WERI-Rb-1 (cell line): ENCODE data around the gene RAB19.

Source experiments
- DNase-seq: peaks from one replicate; pipeline ENCODE4 v3.0.0-alpha.2; 2020
- H3K27ac ChIP-seq: fragments of 250-450 bp; sonication (Bioruptor Pico); 2 replicates; pipeline ENCODE4 v1.5.1; 2020; ENCODE audit warnings: mild to moderate bottlenecking, moderate library complexity
- H3K27me3 ChIP-seq: fragments of 250-450 bp; sonication (Bioruptor Pico); 2 replicates; pipeline ENCODE4 v1.5.1; 2021; ENCODE audit warnings: mild to moderate bottlenecking, low read depth, moderate library complexity; ENCODE audit not compliant: insufficient read depth, severe bottlenecking
- H3K36me3 ChIP-seq: fragments of 250-450 bp; sonication (Bioruptor Pico); 2 replicates; pipeline ENCODE4 v1.5.1; 2020; ENCODE audit warnings: mild to moderate bottlenecking, moderate library complexity
- H3K4me3 ChIP-seq: 2 replicates; pipeline ENCODE4 v1.5.1; 2011; ENCODE audit warnings: low read depth, mild to moderate bottlenecking, control low read depth, low read length
- H3K9me3 ChIP-seq: fragments of 250-450 bp; sonication (Bioruptor Pico); 2 replicates; pipeline ENCODE4 v1.5.1; 2021; ENCODE audit warnings: mild to moderate bottlenecking, moderate library complexity; ENCODE audit not compliant: severe bottlenecking
- TF ChIP-seq, protein P1 (sequence below): IDR thresholded peaks from 2 replicates; pipeline ENCODE4 v1.5.1; 2011; ENCODE audit warnings: low read depth, mild to moderate bottlenecking, control low read depth, inconsistent platforms, low read length

The RAB19 gene

DNA sequence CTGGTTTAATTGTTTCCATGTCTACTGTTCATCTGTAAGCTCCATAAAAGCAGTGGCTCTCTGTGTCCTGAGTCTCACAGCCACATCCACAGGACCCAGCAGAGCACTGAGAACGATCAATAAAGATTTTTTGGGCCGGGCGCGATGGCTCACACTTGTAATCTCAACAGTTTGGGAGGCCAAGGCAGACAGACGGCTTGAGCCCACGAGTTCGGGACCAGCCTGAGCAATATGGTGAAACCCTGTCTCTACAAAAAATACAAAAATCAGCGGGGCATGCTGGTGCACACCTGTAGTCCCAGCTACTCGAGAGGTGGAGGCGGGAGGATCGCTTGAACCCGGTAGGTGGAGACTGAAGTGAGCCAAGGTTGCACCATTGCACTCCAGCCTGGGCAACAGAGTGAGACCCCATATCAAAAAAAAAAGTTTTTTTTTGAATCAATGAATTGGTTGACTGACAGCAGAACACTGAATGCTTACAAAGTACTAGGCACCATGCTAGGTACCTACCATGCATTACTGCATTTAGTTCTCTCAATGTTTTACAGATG is 10.0 kb upstream of the RAB19 start:
- H3K9me3 ChIP-seq: no peaks in the 10 kb centered on the region
- H3K27me3 ChIP-seq: no peaks in the 10 kb centered on the region
- no peak overlapping the region for H3K4me3 ChIP-seq
- H3K27ac ChIP-seq: no peak overlapping the region
- peaks cover 3% of the 10 kb centered on the region; the same call in 1 of the 2 replicates for H3K36me3 ChIP-seq
- DNase-seq: no peak
- TF ChIP-seq, protein P1, sequence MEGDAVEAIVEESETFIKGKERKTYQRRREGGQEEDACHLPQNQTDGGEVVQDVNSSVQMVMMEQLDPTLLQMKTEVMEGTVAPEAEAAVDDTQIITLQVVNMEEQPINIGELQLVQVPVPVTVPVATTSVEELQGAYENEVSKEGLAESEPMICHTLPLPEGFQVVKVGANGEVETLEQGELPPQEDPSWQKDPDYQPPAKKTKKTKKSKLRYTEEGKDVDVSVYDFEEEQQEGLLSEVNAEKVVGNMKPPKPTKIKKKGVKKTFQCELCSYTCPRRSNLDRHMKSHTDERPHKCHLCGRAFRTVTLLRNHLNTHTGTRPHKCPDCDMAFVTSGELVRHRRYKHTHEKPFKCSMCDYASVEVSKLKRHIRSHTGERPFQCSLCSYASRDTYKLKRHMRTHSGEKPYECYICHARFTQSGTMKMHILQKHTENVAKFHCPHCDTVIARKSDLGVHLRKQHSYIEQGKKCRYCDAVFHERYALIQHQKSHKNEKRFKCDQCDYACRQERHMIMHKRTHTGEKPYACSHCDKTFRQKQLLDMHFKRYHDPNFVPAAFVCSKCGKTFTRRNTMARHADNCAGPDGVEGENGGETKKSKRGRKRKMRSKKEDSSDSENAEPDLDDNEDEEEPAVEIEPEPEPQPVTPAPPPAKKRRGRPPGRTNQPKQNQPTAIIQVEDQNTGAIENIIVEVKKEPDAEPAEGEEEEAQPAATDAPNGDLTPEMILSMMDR: no peak

DNA sequence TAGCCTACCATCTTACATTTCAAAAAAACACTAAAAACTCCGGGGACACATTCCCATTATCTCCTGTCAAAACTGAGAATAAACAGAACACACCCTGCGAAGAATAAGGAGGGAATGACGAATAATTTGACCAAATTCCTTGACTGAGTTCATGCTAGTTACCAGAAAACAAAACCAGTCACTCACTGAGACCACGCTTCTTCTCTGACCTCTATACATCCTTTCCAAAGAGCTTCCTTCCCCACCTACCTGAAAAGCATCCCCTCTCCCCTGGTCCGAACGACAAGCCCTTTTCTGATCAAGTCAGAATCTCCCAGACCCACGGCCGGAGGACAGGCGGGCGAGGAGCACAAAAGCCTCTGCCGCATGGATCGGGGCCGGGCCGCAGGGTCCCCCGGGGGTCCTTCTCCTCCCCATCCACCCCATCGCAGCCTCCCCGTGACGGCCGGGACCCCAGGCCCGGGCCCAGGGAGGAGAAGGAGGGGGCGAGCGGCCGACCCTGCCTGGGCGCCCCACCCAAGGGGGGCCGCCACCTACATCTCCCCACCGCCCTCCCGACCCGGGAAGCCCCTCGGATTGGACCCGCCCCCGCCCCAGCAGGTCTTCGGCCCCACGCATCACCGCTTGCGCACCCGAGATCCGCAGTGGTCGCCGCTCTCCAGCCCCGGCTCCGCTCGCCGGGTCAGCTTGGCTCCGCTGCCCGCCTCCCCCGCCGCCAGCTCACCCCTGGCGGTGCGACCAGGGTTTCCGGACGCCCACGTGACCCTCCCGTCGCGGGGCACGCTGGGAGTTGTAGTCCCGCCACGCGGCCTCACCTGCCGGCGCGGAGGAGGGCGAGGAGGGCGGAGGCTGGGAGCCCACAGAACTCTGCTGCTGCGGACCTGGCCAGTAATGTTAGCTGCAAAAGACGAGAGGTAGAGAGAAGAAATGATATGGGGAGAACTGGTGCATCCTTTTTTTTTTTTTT is 5.8 kb upstream of the RAB19 start, which contains the start of gene SLC37A3:
Gene SLC37A3, minus strand, starts transcription at position 747 of the 967 bp plus-strand sequence. CDS start 16,004 bp downstream, outside the sequence.
- peak within 1 kb of the TSS; percentile 66 for H3K4me3 ChIP-seq
- H3K36me3 ChIP-seq: peaks cover 3% of the 10 kb centered on the region; the same call in 1 of the 2 replicates
- DNase-seq: peak; percentile 86
- H3K27me3 ChIP-seq: no peaks in the 10 kb centered on the region
- TF ChIP-seq, protein P1: no peak
- no peaks in the 10 kb centered on the region for H3K9me3 ChIP-seq
- H3K27ac ChIP-seq: peak within 1 kb of the TSS; percentile 78

DNA sequence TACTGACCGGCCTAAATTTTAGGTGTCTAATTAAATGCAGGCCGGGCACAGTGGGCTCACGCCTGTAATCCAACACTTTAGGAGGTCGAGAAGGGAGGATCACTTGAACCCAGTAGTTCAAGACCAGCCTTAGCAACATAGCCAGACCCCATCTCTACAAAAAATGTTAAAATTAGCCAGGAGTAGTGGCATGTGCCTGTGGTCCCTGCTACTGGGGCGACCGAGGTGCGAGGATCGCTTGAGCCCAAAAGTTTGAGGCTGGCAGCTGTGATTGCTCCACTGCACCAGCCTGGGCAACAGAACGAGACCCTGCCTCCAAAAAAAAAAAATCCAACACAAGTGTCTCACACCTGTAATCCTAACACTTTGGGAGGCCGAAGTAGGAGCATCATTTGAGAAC is 5.0 kb upstream of the RAB19 start:
- H3K36me3 ChIP-seq: peaks cover 3% of the 10 kb centered on the region; the same call in 1 of the 2 replicates
- DNase-seq: no peak
- H3K4me3 ChIP-seq: no peak overlapping the region
- H3K9me3 ChIP-seq: no peaks in the 10 kb centered on the region
- TF ChIP-seq, protein P1: no peak
- no peaks in the 10 kb centered on the region for H3K27me3 ChIP-seq
- no peak overlapping the region for H3K27ac ChIP-seq

- H3K27ac ChIP-seq: no peak overlapping the region
- H3K4me3 ChIP-seq: no peak overlapping the region
- H3K27me3 ChIP-seq: no peaks in the 10 kb centered on the region
- DNase-seq: no peak
- no peaks in the 10 kb centered on the region for H3K9me3 ChIP-seq
- TF ChIP-seq, protein P1: no peak
- peaks cover 3% of the 10 kb centered on the region; the same call in 1 of the 2 replicates for H3K36me3 ChIP-seq
These were observed 3.5 kb upstream of the RAB19 start for GRCh38 chr7:140400381-140400780.

DNA sequence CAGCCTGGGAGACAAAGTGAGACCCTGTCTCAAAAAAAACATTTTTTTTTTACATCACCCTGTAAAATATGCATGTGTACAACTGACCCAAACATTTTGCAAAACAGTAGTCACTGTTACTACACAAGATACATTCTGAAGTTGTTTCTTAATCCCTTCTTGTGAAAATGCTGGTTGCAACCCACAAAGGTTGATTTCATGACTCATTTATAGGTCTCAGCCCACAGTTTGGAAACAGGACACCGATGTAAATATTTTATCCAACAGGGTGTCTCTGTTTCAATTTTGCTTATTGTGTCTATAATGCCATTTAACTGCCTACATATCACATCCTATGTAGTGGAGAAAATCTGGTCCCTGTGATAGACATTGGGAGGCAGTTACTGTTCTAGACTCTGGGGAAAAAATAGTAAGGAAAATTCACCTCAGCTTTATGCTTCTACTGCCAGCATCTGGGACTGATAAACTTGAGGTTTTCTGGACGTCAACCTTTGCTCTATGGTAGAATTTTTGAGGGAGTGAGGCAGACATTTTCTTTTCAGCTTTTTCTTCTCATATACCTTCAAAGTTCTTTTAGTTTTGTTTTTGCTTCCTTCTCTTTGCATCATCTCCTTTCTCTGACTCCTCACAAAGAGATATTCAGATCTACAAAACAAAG is 1.6 kb upstream of the RAB19 start:
- H3K36me3 ChIP-seq: peaks cover 3% of the 10 kb centered on the region; the same call in 1 of the 2 replicates
- TF ChIP-seq, protein P1: no peak
- DNase-seq: no peak

More for the DNA sequence above, 1.6 kb upstream of the RAB19 start:
- Histone ChIP-seq H3K27ac (no peak overlapping the region), H3K27me3 (no peaks in the 10 kb centered on the region), H3K9me3 (no peaks in the 10 kb centered on the region), H3K4me3 (no peak overlapping the region)
